HEK293 (cell line): ENCODE measurements around the gene LTB4R.

Source experiments
- CTCF ChIA-PET: fragments of 350-600 bp; formaldehyde crosslinking; extraction: SDS; loops from one replicate; lab custom pipeline; 2021; ENCODE audit warnings: antibody characterized with exemption; lab: Yijun Ruan, JAX
- POLR2A ChIA-PET: fragments of 300-600 bp; formaldehyde crosslinking; extraction: SDS; loops from one replicate; lab custom pipeline; 2020; ENCODE audit warnings: antibody characterized with exemption, inconsistent platforms; lab: Yijun Ruan, JAX
- H3K27ac ChIP-seq: fragments of 200-500 bp; sonication (Bioruptor generic); 2 replicates; pipeline ENCODE4 v1.5.1; 2014; ENCODE audit warnings: low read depth, low read length, control low read depth, inconsistent platforms; ENCODE audit errors: extremely low read depth
- H3K36me3 ChIP-seq, 2 experiments: fragments of 200-500 bp in 1 of 2; sonication (Bioruptor generic) in 1 of 2; 1 replicate in 1 of 2; 2 replicates in 1 of 2; pipeline ENCODE4 v1.5.1; 2014 to 2017; ENCODE audit warnings: inconsistent platforms in 2 of 2, low read length in 2 of 2; ENCODE audit not compliant: control insufficient read depth in 2 of 2, insufficient read depth in 1 of 2
- H3K4me1 ChIP-seq: fragments of 200-500 bp; sonication (Bioruptor generic); 2 replicates; pipeline ENCODE4 v1.5.1; 2014; ENCODE audit warnings: mild to moderate bottlenecking, low read length, inconsistent platforms; ENCODE audit not compliant: control insufficient read depth, insufficient read depth
- H3K4me3 ChIP-seq: 2 replicates; pipeline ENCODE4 v1.5.1; 2011; ENCODE audit warnings: low read depth, mild to moderate bottlenecking, control low read depth, low read length, moderate library complexity
- H3K9me3 ChIP-seq: fragments of 200-500 bp; sonication (Bioruptor generic); 2 replicates; pipeline ENCODE4 v1.5.1; 2014; ENCODE audit warnings: low read depth, low read length, inconsistent platforms; ENCODE audit not compliant: control insufficient read depth, insufficient read depth
- EGR2 ChIP-seq: fragments of 450-650 bp; formaldehyde crosslinking; IDR thresholded peaks from 2 replicates; pipeline ENCODE4 v1.5.1; 2016; ENCODE audit warnings: low read depth, missing biosample characterization, missing genetic modification characterization
- FEZF1 ChIP-seq: fragments of 450-650 bp; formaldehyde crosslinking; IDR thresholded peaks from 2 replicates; pipeline ENCODE4 v1.5.1; 2016; ENCODE audit warnings: missing biosample characterization, missing genetic modification characterization
- KLF1 ChIP-seq: fragments of 450-650 bp; formaldehyde crosslinking; IDR thresholded peaks from 2 replicates; pipeline ENCODE4 v1.5.1; 2016; ENCODE audit warnings: missing biosample characterization, missing genetic modification characterization
- SCRT1 ChIP-seq: fragments of 450-650 bp; formaldehyde crosslinking; IDR thresholded peaks from 2 replicates; pipeline ENCODE4 v1.5.1; 2016; ENCODE audit warnings: missing biosample characterization, missing genetic modification characterization, borderline replicate concordance
- SP2 ChIP-seq: fragments of 450-650 bp; formaldehyde crosslinking; IDR thresholded peaks from 2 replicates; pipeline ENCODE4 v1.5.1; 2016; ENCODE audit warnings: missing biosample characterization, missing genetic modification characterization
- WT1 ChIP-seq: fragments of 450-650 bp; formaldehyde crosslinking; IDR thresholded peaks from 2 replicates; pipeline ENCODE4 v1.5.1; 2016; ENCODE audit warnings: missing biosample characterization, missing genetic modification characterization
- ZBTB17 ChIP-seq: fragments of 450-650 bp; formaldehyde crosslinking; IDR thresholded peaks from 2 replicates; pipeline ENCODE4 v1.5.1; 2016; ENCODE audit warnings: missing biosample characterization, missing genetic modification characterization
- ZBTB48 ChIP-seq: fragments of 450-650 bp; formaldehyde crosslinking; IDR thresholded peaks from 2 replicates; pipeline ENCODE4 v1.5.1; 2016; ENCODE audit warnings: missing biosample characterization, missing genetic modification characterization
- ZFHX2 ChIP-seq: fragments of 450-650 bp; formaldehyde crosslinking; conservative IDR thresholded peaks from 2 replicates; pipeline ENCODE4 v1.5.1; 2016; ENCODE audit warnings: missing biosample characterization, missing genetic modification characterization
- ZIC2 ChIP-seq: fragments of 450-650 bp; formaldehyde crosslinking; IDR thresholded peaks from 2 replicates; pipeline ENCODE4 v1.5.1; 2016; ENCODE audit warnings: missing biosample characterization, missing genetic modification characterization
- ZNF132 ChIP-seq: fragments of 450-650 bp; formaldehyde crosslinking; IDR thresholded peaks from 2 replicates; pipeline ENCODE4 v1.5.1; 2017; ENCODE audit warnings: missing biosample characterization, missing genetic modification characterization, borderline replicate concordance
- ZNF16 ChIP-seq: fragments of 450-650 bp; formaldehyde crosslinking; IDR thresholded peaks from 2 replicates; pipeline ENCODE4 v1.5.1; 2016; ENCODE audit warnings: low read depth, missing biosample characterization, missing genetic modification characterization
- ZNF223 ChIP-seq: fragments of 450-650 bp; formaldehyde crosslinking; IDR thresholded peaks from 2 replicates; pipeline ENCODE4 v1.5.1; 2016; ENCODE audit warnings: missing biosample characterization, missing genetic modification characterization
- ZNF239 ChIP-seq: fragments of 450-650 bp; formaldehyde crosslinking; IDR thresholded peaks from 2 replicates; pipeline ENCODE4 v1.5.1; 2016; ENCODE audit warnings: missing biosample characterization, missing genetic modification characterization
- ZNF26 ChIP-seq: fragments of 450-650 bp; formaldehyde crosslinking; IDR thresholded peaks from 2 replicates; pipeline ENCODE4 v1.5.1; 2016; ENCODE audit warnings: missing biosample characterization, missing genetic modification characterization
- ZNF37A ChIP-seq: fragments of 450-650 bp; IDR thresholded peaks from 2 replicates; pipeline ENCODE4 v1.5.1; 2018; ENCODE audit warnings: missing biosample characterization, missing genetic modification characterization
- ZNF596 ChIP-seq: fragments of 450-650 bp; IDR thresholded peaks from 2 replicates; pipeline ENCODE4 v1.5.0; 2018; ENCODE audit warnings: missing biosample characterization, mild to moderate bottlenecking, missing genetic modification characterization, moderate library complexity
- ZNF624 ChIP-seq: fragments of 450-650 bp; formaldehyde crosslinking; IDR thresholded peaks from 2 replicates; pipeline ENCODE4 v1.5.1; 2017; ENCODE audit warnings: missing biosample characterization, missing genetic modification characterization
- ZNF830 ChIP-seq: fragments of 450-650 bp; IDR thresholded peaks from 2 replicates; pipeline ENCODE4 v1.5.0; 2018; ENCODE audit warnings: missing biosample characterization, missing genetic modification characterization, low read depth, mild to moderate bottlenecking, moderate library complexity

The LTB4R gene

GRCh38 chr14:24314377-24315193 lies 3.3 kb downstream of the LTB4R start:
- Histone ChIP-seq H3K9me3 (no peaks in the 10 kb centered on the region), H3K4me1 (no peaks in the 10 kb centered on the region), H3K27ac (no peak overlapping the region), H3K4me3 (no peak overlapping the region), H3K36me3 (peaks cover 0 to 35% of the 10 kb centered on the region in 2 experiments; a peak in 1 of 3 replicates)
- POLR2A ChIA-PET = interaction anchor here (0.6 kb wide), 1 partner anchor 8 kb away, joined by 3 read pairs; no protein-coding TSS in a partner anchor
- TF ChIP-seq KLF1 (tag by site-specific recombination) = peak; percentile 86
- no peak for TF ChIP-seq ZNF239 (tag by site-specific recombination)
- TF ChIP-seq ZIC2 (tag by site-specific recombination) = no peak
- TF ChIP-seq ZNF16 (tag by site-specific recombination) = no peak
- TF ChIP-seq ZNF624 (tag by site-specific recombination) = no peak
- TF ChIP-seq ZNF26 (tag by site-specific recombination) = no peak
- TF ChIP-seq ZNF132 (tag by site-specific recombination) = no peak
- no peak for TF ChIP-seq ZBTB17 (tag by site-specific recombination)
- CTCF ChIA-PET = interaction anchor here (0.7 to 1.3 kb wide), 3 partner anchors 12 to 19 kb away, joined by 3 to 5 read pairs (median 3); no protein-coding TSS in a partner anchor

GRCh38 chr14:24315243-24315806 lies 4.0 kb downstream of the LTB4R start:
- ChIA-PET CTCF (interaction anchor here (0.6 to 0.7 kb wide), 2 partner anchors 44 to 116 kb away, joined by 3 to 5 read pairs; no protein-coding TSS in a partner anchor), POLR2A (no interaction called here)
- Histone ChIP-seq H3K27ac (no peak overlapping the region), H3K4me1 (no peaks in the 10 kb centered on the region), H3K36me3 (peaks cover 0 to 28% of the 10 kb centered on the region in 2 experiments; a peak in 1 of 3 replicates), H3K9me3 (no peaks in the 10 kb centered on the region), H3K4me3 (no peak overlapping the region)
- no peak for TF ChIP-seq FEZF1
- TF ChIP-seq ZNF830 (tag by site-specific recombination) = no peak

GRCh38 chr14:24315807-24316596 lies 4.7 kb downstream of the LTB4R start:
- TF ChIP-seq SP2 (no peak), KLF1 (tag by site-specific recombination) (peak; percentile 38; the same call in 1 of the 2 replicates)
- ChIA-PET POLR2A (interaction anchor here (0.7 kb wide), 1 partner anchor 44 kb away, joined by 3 read pairs; the partner anchor contains the start of gene RABGGTA), CTCF (interaction anchor here (0.6 to 1.5 kb wide), 3 partner anchors 19 to 115 kb away, joined by 3 to 5 read pairs (median 3); no protein-coding TSS in a partner anchor)
- H3K36me3 ChIP-seq = peaks cover 0 to 21% of the 10 kb centered on the region in 2 experiments; a peak in 1 of 3 replicates
- H3K4me1 ChIP-seq = no peaks in the 10 kb centered on the region
- H3K4me3 ChIP-seq = no peak overlapping the region
- no peaks in the 10 kb centered on the region for H3K9me3 ChIP-seq
- H3K27ac ChIP-seq = no peak overlapping the region

- no peaks in the 10 kb centered on the region for H3K4me1 ChIP-seq
- peaks cover 0 to 16% of the 10 kb centered on the region in 2 experiments; a peak in 1 of 3 replicates for H3K36me3 ChIP-seq
- TF ChIP-seq KLF1 (tag by site-specific recombination) (peak; percentile 95), ZFHX2 (tag by site-specific recombination) (peak; percentile 90), SCRT1 (tag by site-specific recombination) (no peak), ZBTB48 (no peak), ZNF223 (tag by site-specific recombination) (no peak), ZNF596 (no peak), WT1 (no peak), EGR2 (tag by site-specific recombination) (peak; percentile 85), ZNF37A (no peak)
- CTCF ChIA-PET = interaction anchor here (0.7 to 1.5 kb wide), 3 partner anchors 8 to 73 kb away, joined by 3 to 7 read pairs (median 5); partner anchors contain the start of genes CIDEB and TINF2
- no peaks in the 10 kb centered on the region for H3K9me3 ChIP-seq
- H3K4me3 ChIP-seq = no peak overlapping the region
- H3K27ac ChIP-seq = no peak overlapping the region
- POLR2A ChIA-PET = interaction anchor here (0.7 kb wide), 1 partner anchor 45 kb away, joined by 3 read pairs; the partner anchor contains the start of gene RABGGTA
Measured at GRCh38 chr14:24316597-24316950, 5.3 kb downstream of the LTB4R start.
